H1 (cell line): ENCODE data around the gene ABCB11. TPM values are rescaled to one million over a fixed set of nuclear protein-coding genes. Genes with fewer than 3 reads are reported as not detected.

Experiments
- CTCF ChIA-PET: fragments of 300-600 bp; sonication (Branson Sonifier 250); formaldehyde crosslinking; loops from one replicate; lab custom pipeline; 2021; ENCODE audit not compliant: partially characterized antibody; lab: Charles Lee
- POLR2A ChIA-PET: fragments of 300-600 bp; sonication (Branson Sonifier 250); formaldehyde crosslinking; loops from one replicate; lab custom pipeline; 2021; ENCODE audit warnings: inconsistent platforms; ENCODE audit not compliant: partially characterized antibody; lab: Charles Lee
- DNase-seq, 2 experiments: peaks; one replicate each; pipeline versions ENCODE4 v3.0.0 to v3.0.0-alpha.2; 2010 to 2022; ENCODE audit warnings: low spot score in 2 of 2, low read depth in 1 of 2, mixed read lengths in 1 of 2
- FAIRE-seq: peaks from 2 replicates; lab custom pipeline; 2011; peaks lifted over from hg19 to GRCh38; lab: Jason Lieb, UNC
- H2AFZ ChIP-seq: 2 replicates; pipeline ENCODE4 v1.8.1; 2012; ENCODE audit warnings: low read length, inconsistent platforms
- H2AK5ac ChIP-seq: 2 replicates; pipeline ENCODE4 v1.6.1; 2013; ENCODE audit warnings: low read depth, low read length
- H2BK120ac ChIP-seq: replicated peaks from 2 replicates; pipeline ENCODE3; 2013; ENCODE audit warnings: low read depth, low read length, inconsistent platforms
- H2BK12ac ChIP-seq: 2 replicates; pipeline ENCODE4 v1.6.1; 2013; ENCODE audit warnings: low read depth, low read length
- H2BK15ac ChIP-seq: 2 replicates; pipeline ENCODE4 v1.6.1; 2013; ENCODE audit warnings: low read length
- H2BK20ac ChIP-seq: 2 replicates; pipeline ENCODE4 v1.6.1; 2013; ENCODE audit warnings: low read length
- H2BK5ac ChIP-seq: 2 replicates; pipeline ENCODE4 v1.6.1; 2013; ENCODE audit warnings: low read depth, low read length
- H3K14ac ChIP-seq: 2 replicates; pipeline ENCODE4 v1.6.1; 2013; ENCODE audit warnings: inconsistent platforms; ENCODE audit not compliant: insufficient read length
- H3K18ac ChIP-seq: 2 replicates; pipeline ENCODE4 v1.6.1; 2013; ENCODE audit warnings: low read length; ENCODE audit errors: extremely low read depth
- H3K23ac ChIP-seq: 2 replicates; pipeline ENCODE4 v1.6.1; 2013; ENCODE audit warnings: inconsistent platforms; ENCODE audit not compliant: insufficient read length
- H3K23me2 ChIP-seq: 2 replicates; pipeline ENCODE4 v1.6.1; 2013; ENCODE audit warnings: low read depth, low read length
- H3K27ac ChIP-seq: 2 replicates; pipeline ENCODE4 v1.6.1; 2011; ENCODE audit warnings: low read depth, low read length, inconsistent platforms
- H3K27me3 ChIP-seq, 4 experiments: replicated peaks in 1 of 4; 1 replicate in 1 of 4; 2 replicates in 3 of 4; pipeline versions ENCODE4 v1.6.1 to v1.8.1; 2011 to 2013; ENCODE audit warnings: low read length in 3 of 4, mild to moderate bottlenecking in 3 of 4, inconsistent platforms in 2 of 4, mixed read lengths in 2 of 4, moderate library complexity in 1 of 4; ENCODE audit not compliant: control insufficient read depth in 3 of 4, insufficient read depth in 3 of 4; ENCODE audit errors: extremely low read depth in 1 of 4
- H3K36me3 ChIP-seq, 4 experiments: 2 replicates each; pipeline versions ENCODE4 v1.6.1 to v1.8.1; 2011 to 2013; ENCODE audit warnings: mild to moderate bottlenecking in 4 of 4, low read length in 3 of 4, moderate library complexity in 2 of 4, control low read depth in 1 of 4, inconsistent platforms in 1 of 4; ENCODE audit not compliant: insufficient read depth in 4 of 4, control insufficient read depth in 2 of 4
- H3K4ac ChIP-seq: replicated peaks from 2 replicates; pipeline ENCODE3; 2013; ENCODE audit warnings: low read length, low read depth, mixed read lengths, inconsistent platforms; ENCODE audit not compliant: insufficient read length
- H3K4me1 ChIP-seq, 4 experiments: replicated peaks in 1 of 4; 1 replicate in 1 of 4; 2 replicates in 3 of 4; pipeline versions ENCODE4 v1.6.1 to v1.8.1; 2011 to 2013; ENCODE audit warnings: low read length in 3 of 4, inconsistent platforms in 2 of 4, mixed read lengths in 1 of 4; ENCODE audit not compliant: insufficient read depth in 4 of 4, control insufficient read depth in 3 of 4
- H3K4me2 ChIP-seq, 2 experiments: 2 replicates each; pipeline versions ENCODE4 v1.6.1 to v1.8.1; 2011 to 2013; ENCODE audit warnings: low read depth in 2 of 2, low read length in 2 of 2, control low read depth in 1 of 2, inconsistent platforms in 1 of 2, mild to moderate bottlenecking in 1 of 2; ENCODE audit not compliant: insufficient read depth in 1 of 2
- H3K4me3 ChIP-seq, 4 experiments: fragments of 200-600, 300-600 bp in 1 of 4; sonication (generic), shearing (Covaris generic), sonication (Bioruptor Twin) in 1 of 4; 2 replicates each; pipeline versions ENCODE4 v1.5.1 to v1.8.1; 2011 to 2016; ENCODE audit warnings: low read length in 4 of 4, low read depth in 3 of 4, control low read depth in 2 of 4, inconsistent platforms in 2 of 4, mild to moderate bottlenecking in 2 of 4, mixed read lengths in 1 of 4, moderate library complexity in 1 of 4; ENCODE audit not compliant: insufficient read depth in 2 of 4; ENCODE audit errors: extremely low read depth in 1 of 4
- H3K56ac ChIP-seq: replicated peaks from 2 replicates; pipeline ENCODE3; 2013; ENCODE audit warnings: low read depth, mild to moderate bottlenecking, mixed read lengths, low read length, inconsistent platforms; ENCODE audit not compliant: insufficient read length
- H3K79me1 ChIP-seq: 2 replicates; pipeline ENCODE4 v1.6.1; 2013; ENCODE audit warnings: low read depth, low read length, control low read depth
- H3K79me2 ChIP-seq, 2 experiments: 2 replicates each; pipeline versions ENCODE4 v1.6.1 to v1.8.1; 2012 to 2013; ENCODE audit warnings: low read length in 2 of 2, mild to moderate bottlenecking in 2 of 2, inconsistent platforms in 1 of 2; ENCODE audit not compliant: insufficient read depth in 2 of 2, control insufficient read depth in 1 of 2
- H3K9ac ChIP-seq, 4 experiments: replicated peaks in 1 of 4; 1 replicate in 1 of 4; 2 replicates in 3 of 4; pipeline versions ENCODE4 v1.6.1 to v1.8.1; 2011 to 2013; ENCODE audit warnings: low read depth in 3 of 4, low read length in 3 of 4, control low read depth in 2 of 4, mild to moderate bottlenecking in 2 of 4, moderate library complexity in 2 of 4, inconsistent platforms in 1 of 4; ENCODE audit errors: extremely low read depth in 1 of 4
- H3K9me3 ChIP-seq, 2 experiments: 2 replicates each; pipeline versions ENCODE4 v1.6.1 to v1.8.1; 2012 to 2013; ENCODE audit warnings: mild to moderate bottlenecking in 2 of 2, moderate library complexity in 2 of 2, control low read depth in 1 of 2, inconsistent platforms in 1 of 2, low read depth in 1 of 2, low read length in 1 of 2, mixed read lengths in 1 of 2; ENCODE audit not compliant: insufficient read depth in 2 of 2
- H4K20me1 ChIP-seq, 2 experiments: replicated peaks in 1 of 2; 2 replicates each; pipeline versions ENCODE3 to v1.8.1; 2011 to 2013; ENCODE audit warnings: inconsistent platforms in 2 of 2, low read length in 2 of 2, mild to moderate bottlenecking in 1 of 2; ENCODE audit not compliant: insufficient read depth in 2 of 2, control insufficient read depth in 1 of 2
- H4K5ac ChIP-seq: 2 replicates; pipeline ENCODE4 v1.6.1; 2013; ENCODE audit warnings: low read length, low read depth, mixed read lengths, inconsistent platforms; ENCODE audit not compliant: insufficient read length
- H4K8ac ChIP-seq: 2 replicates; pipeline ENCODE4 v1.8.0; 2013; ENCODE audit warnings: mild to moderate bottlenecking, moderate library complexity, low read length, inconsistent platforms; ENCODE audit not compliant: insufficient read depth; ENCODE audit errors: extremely low read depth
- H4K91ac ChIP-seq: replicated peaks from 2 replicates; pipeline ENCODE3; 2013; ENCODE audit warnings: low read length, mixed read lengths, inconsistent platforms; ENCODE audit not compliant: insufficient read length
- ASH2L ChIP-seq: fragments of 200-600, 300-600 bp; sonication (generic); IDR thresholded peaks from one replicate; pipeline ENCODE4 v1.7.1; 2017; ENCODE audit warnings: low read length
- CBX5 ChIP-seq: fragments of 300-800, 300-1000 bp; sonication (generic); IDR thresholded peaks from 2 replicates; pipeline ENCODE4 v1.7.1; 2016; ENCODE audit warnings: antibody characterized with exemption, low read length, low read depth
- CREB1 ChIP-seq: IDR thresholded peaks from 2 replicates; pipeline ENCODE4 v1.6.1; 2012; ENCODE audit warnings: inconsistent platforms
- EGR1 ChIP-seq: IDR thresholded peaks from 2 replicates; pipeline ENCODE4 v1.6.1; 2011; ENCODE audit warnings: low read depth, low read length, borderline replicate concordance
- FOSL1 ChIP-seq: IDR thresholded peaks from 2 replicates; pipeline ENCODE4 v1.6.1; 2011; ENCODE audit warnings: mild to moderate bottlenecking, low read depth, low read length, moderate library complexity; ENCODE audit not compliant: insufficient read depth
- HDAC6 ChIP-seq: IDR thresholded peaks from one replicate; pipeline ENCODE4 v1.7.1; 2012; ENCODE audit warnings: low read depth, mild to moderate bottlenecking, inconsistent platforms, low read length, moderate library complexity
- KDM4A ChIP-seq: IDR thresholded peaks from one replicate; pipeline ENCODE4 v1.7.1; 2012; ENCODE audit warnings: low read depth, mild to moderate bottlenecking, moderate library complexity, low read length, inconsistent platforms; ENCODE audit not compliant: severe bottlenecking
- POLR2AphosphoS5 ChIP-seq: IDR thresholded peaks from 2 replicates; pipeline ENCODE4 v1.6.1; 2011; ENCODE audit warnings: low read depth, low read length
- TBP ChIP-seq: IDR thresholded peaks from 2 replicates; pipeline ENCODE4 v1.6.1; 2011; ENCODE audit warnings: low read depth, low read length, improper control_type of control experiment
- WGBS, 2 experiments: shearing (Covaris generic) in 1 of 2; methylation state at CpG; one replicate each; pipeline versions ENCODE4 v1.1.6 to v1.1.7; 2013 to 2015; ENCODE audit warnings: low lambda C conversion rate in 2 of 2, mixed read lengths in 2 of 2, inconsistent platforms in 1 of 2, low coverage in 1 of 2, missing lambda C conversion rate in 1 of 2; ENCODE audit not compliant: insufficient replicate concordance in 2 of 2, insufficient coverage in 1 of 2, insufficient read length in 1 of 2; ENCODE audit errors: extremely low coverage in 1 of 2, missing lambda C conversion rate in 1 of 2; 5-methylcytosine and 5-hydroxymethylcytosine counted together
- polyA plus RNA-seq, 7 experiments: library from polyadenylated mRNA; depleted of rRNA in 3 of 7; stranded (reverse) in 5 of 7; unstranded in 2 of 7; fragments of >200 nt in 5 of 7; fragments of 200-250 nt in 2 of 7; gene quantifications; 1 replicate in 5 of 7; 2 replicates in 1 of 7; 4 replicates in 1 of 7; pipeline versions ENCODE4 v1.2.1 to v1.2.3, GENCODE V29; 2011 to 2013; ENCODE audit warnings: missing spikeins in 2 of 7, mixed read lengths in 2 of 7
- total RNA-seq: library from RNA; stranded (reverse); fragmentation: NEBNext Ultra II Directional; extraction: Animal tissue kit (Norgen Biotek cat#: 25700); gene quantifications from 2 replicates; pipeline ENCODE4 v1.2.1, GENCODE V29; 2021
- TF ChIP-seq, protein P1 (sequence below): IDR thresholded peaks from 2 replicates; pipeline ENCODE4 v1.6.1; 2012; ENCODE audit warnings: low read length, inconsistent platforms
- TF ChIP-seq, protein P2 (sequence below): IDR thresholded peaks from 2 replicates; pipeline ENCODE4 v1.6.1; 2012; ENCODE audit warnings: inconsistent platforms

ABCB11 gene
- total and polyA plus RNA-seq, 2 of the 8 experiments (the other 6 are each of a cell fraction or from before 2014, with no cell fraction given) = not detected

DNA sequence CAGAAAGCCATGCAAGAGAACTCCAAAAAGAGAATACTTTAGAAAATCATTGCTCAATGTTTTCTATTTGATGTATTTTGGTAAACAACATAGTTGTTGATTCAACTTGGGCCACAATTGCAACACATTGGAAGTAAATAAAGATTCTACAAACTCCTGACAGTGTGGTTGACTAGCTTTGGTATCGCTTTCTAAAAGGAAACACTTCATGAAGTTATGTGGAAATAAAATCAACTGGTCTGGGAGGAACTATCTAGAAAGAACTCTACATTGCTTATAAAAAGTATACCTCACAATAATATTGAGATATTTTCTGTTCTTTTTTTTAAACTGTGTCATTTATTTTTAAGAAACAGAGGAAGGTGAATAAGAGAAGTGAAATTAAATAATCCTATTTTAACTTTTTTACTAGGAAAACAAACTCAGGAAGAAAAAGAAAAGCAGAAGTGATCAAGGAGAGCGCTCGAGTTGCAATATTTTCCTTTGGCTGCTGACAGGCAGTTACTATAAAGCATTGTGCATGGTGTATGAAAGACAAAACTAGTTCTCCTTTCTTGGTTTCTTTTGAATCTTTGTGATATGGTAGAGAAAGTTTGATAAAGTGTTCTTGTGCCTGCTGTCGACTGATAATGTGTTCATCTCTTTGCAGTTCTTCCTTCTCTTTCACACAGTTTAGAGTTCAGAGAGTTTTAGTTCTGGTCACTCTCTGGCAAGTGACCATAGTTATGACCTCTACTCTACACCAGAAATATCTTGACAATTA is 41.2 kb upstream of the ABCB11 start:
- Histone ChIP-seq H3K14ac (no peak overlapping the region), H3K9me3 (no peaks in the 10 kb centered on the region), H3K23ac (no peak overlapping the region), H2BK20ac (no peak overlapping the region), H4K5ac (no peak overlapping the region), H3K23me2 (no peaks in the 10 kb centered on the region), H3K36me3 (no peaks in the 10 kb centered on the region), H2AFZ (0 out of 2 replicates have a peak overlapping the region, but pooled peaks have one; percentile 51), H3K79me2 (no peaks in the 10 kb centered on the region), H3K4me3 (no peak overlapping the region), H3K4me1 (no peaks in the 10 kb centered on the region), H3K79me1 (no peaks in the 10 kb centered on the region), H2BK5ac (no peak overlapping the region), H4K20me1 (no peaks in the 10 kb centered on the region), H3K27me3 (no peaks in the 10 kb centered on the region), H3K4ac (no peak overlapping the region), H4K8ac (no peak overlapping the region), H2BK15ac (no peak overlapping the region), H3K4me2 (no peak overlapping the region), H3K56ac (no peak overlapping the region), H3K18ac (no peak overlapping the region), H2BK120ac (no peak overlapping the region), H3K9ac (no peak overlapping the region), H2AK5ac (no peak overlapping the region), H4K91ac (no peak overlapping the region), H2BK12ac (no peak overlapping the region), H3K27ac (no peak overlapping the region)
- ChIA-PET CTCF (no interaction called here), POLR2A (no interaction called here)
- whole genome bisulfite sequencing, 2 experiments = 88% methylated on average over 4 of the region's 4 CpGs; no CpG with 5 or more reads in 1 of the 2 experiments
- DNase-seq = no peak
- no peak for FAIRE-seq
- TF ChIP-seq, protein P1, sequence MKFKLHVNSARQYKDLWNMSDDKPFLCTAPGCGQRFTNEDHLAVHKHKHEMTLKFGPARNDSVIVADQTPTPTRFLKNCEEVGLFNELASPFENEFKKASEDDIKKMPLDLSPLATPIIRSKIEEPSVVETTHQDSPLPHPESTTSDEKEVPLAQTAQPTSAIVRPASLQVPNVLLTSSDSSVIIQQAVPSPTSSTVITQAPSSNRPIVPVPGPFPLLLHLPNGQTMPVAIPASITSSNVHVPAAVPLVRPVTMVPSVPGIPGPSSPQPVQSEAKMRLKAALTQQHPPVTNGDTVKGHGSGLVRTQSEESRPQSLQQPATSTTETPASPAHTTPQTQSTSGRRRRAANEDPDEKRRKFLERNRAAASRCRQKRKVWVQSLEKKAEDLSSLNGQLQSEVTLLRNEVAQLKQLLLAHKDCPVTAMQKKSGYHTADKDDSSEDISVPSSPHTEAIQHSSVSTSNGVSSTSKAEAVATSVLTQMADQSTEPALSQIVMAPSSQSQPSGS = no peak
- TF ChIP-seq POLR2AphosphoS5 (no peak), CBX5 (no peak), ASH2L (no peak), TBP (no peak), EGR1 (no peak), CREB1 (no peak), KDM4A (no peak), FOSL1 (no peak), HDAC6 (no peak)
- TF ChIP-seq, protein P2, sequence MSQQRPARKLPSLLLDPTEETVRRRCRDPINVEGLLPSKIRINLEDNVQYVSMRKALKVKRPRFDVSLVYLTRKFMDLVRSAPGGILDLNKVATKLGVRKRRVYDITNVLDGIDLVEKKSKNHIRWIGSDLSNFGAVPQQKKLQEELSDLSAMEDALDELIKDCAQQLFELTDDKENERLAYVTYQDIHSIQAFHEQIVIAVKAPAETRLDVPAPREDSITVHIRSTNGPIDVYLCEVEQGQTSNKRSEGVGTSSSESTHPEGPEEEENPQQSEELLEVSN = no peak
